KOPT-K1 (cell line): ENCODE results near the gene TNIK.

Experiments used
- H3K27ac ChIP-seq: fragments of 200-600 bp; sonication (generic); 2 replicates; pipeline ENCODE4 v1.5.1; 2016; ENCODE audit warnings: antibody characterized with exemption, mild to moderate bottlenecking, low read depth, low read length; ENCODE audit not compliant: poor library complexity, severe bottlenecking
- H3K36me3 ChIP-seq: fragments of 200-600 bp; sonication (generic); 2 replicates; pipeline ENCODE4 v1.5.1; 2017; ENCODE audit warnings: antibody characterized with exemption, mild to moderate bottlenecking, low read length, moderate library complexity; ENCODE audit not compliant: insufficient read depth
- H3K9me3 ChIP-seq: fragments of 200-600 bp; sonication (generic); 2 replicates; pipeline ENCODE4 v1.5.1; 2017; ENCODE audit warnings: antibody characterized with exemption, low read length, mild to moderate bottlenecking; ENCODE audit not compliant: insufficient read depth, poor library complexity, severe bottlenecking

Gene TNIK

DNA sequence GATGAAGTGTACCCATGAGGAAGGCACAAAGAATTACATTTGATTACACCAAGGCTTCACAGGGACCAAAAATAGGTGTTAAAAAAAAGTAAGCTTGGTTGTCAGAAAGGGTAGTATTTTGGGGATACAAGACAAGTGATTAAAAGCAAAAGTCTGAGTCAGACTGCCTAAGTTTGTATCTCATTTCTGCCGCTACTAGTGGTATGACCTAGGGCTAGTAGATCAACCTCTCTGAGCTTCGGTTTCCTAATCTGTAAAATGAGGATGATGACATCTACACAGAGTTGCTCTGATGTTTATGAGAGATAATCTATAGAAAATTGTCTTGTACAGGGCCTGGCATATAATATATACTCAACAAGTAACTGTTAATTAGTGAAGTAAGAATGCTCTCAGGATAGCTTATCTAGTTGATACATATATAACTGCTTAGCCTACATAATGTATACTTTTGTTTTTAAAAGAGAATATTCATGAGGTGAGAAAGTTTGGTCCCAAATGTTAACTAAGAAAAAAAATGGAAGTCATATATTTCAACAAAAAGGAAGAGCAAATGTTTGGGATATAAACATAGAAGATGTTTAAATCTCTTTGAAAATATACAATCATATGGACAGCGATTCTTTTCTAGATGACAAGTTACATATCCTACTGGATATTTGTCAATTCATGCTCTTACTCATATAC is 270.7 kb downstream of the TNIK start:
- no peak overlapping the region for H3K27ac ChIP-seq
- no peaks in the 10 kb centered on the region for H3K9me3 ChIP-seq
- H3K36me3 ChIP-seq: no peaks in the 10 kb centered on the region

DNA sequence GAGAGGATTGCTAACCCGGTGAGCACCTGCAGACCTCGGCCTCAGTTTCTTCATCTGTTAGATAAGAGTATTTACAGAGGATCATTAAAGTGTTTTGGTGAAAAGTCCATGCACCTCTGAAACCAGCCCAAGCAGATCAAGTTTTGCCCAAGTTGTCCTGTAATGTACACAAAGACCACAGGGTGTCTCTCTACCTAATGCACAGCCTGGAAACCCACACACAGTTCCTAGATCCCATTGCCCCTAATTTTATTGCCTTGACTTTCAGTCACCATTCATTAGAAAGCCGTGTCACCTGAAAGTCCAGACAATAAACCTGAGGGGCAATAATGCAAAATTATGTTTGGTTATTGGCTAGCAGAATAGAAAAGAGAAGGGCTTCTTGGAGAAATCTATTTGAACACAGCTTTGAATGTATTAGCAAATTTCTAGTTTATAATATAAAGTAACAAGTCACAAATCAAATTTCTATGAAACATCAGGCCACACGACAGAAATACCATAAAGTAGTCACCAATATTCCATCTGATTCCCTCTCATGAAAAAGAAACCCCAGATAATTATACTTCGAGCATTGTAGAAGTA is 272.4 kb downstream of the TNIK start:
- Histone ChIP-seq H3K9me3 (no peaks in the 10 kb centered on the region), H3K36me3 (no peaks in the 10 kb centered on the region), H3K27ac (no peak overlapping the region)

DNA sequence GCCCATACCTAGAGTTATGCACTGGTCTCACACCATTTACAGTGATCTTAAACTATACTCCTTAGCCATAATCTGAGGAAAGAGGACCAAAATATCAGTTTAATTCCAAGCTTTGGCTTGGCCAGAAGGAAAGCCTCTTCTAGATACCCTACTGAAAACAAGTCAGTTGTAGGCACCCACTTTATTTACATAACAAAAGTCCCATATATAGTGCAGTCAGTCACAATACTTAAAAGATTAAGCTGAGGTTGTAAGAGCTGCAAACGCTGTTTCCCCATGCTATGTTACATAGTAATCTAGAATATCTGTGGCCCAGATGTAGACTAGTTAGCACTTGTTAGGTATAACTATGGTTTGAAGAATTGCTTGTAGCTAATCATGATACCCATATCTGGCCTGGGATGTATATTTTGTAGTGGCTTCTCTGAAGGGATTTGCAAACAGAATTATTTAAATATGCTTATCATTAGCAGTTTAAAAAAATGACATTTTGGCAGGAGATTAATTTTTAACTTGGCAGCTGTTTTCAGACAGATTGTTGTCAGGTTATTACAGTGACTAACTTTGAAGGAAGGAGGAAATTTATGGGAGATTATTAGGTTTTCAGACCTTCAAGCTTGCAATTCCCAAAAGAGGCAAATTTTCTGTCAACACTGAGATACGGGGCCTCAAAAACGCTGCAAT is 273.2 kb downstream of the TNIK start:
- H3K27ac ChIP-seq: no peak overlapping the region
- H3K9me3 ChIP-seq: no peaks in the 10 kb centered on the region
- no peaks in the 10 kb centered on the region for H3K36me3 ChIP-seq

DNA sequence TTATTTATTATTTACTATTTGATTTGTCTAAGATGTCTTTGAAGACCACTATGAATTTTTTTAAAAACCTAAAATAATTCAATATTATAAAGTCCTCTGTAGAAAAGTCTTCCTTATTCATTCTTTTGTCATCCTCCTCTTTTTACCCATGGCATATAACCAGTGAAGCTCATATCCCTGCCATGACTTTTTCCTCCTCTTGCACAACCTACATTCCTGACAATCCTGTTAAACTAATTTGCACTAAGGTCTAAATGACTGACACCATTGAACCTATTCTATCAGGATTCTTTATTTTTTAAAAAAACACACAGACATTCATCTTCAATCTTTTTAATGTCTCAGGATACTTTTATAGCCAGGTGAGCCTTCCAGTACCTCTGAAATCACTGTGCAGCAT is 273.8 kb downstream of the TNIK start:
- Histone ChIP-seq H3K9me3 (no peaks in the 10 kb centered on the region), H3K36me3 (no peaks in the 10 kb centered on the region)

GRCh38 chr3:171185959-171186358 is 274.2 kb downstream of the TNIK start:
- Histone ChIP-seq H3K27ac (no peak overlapping the region), H3K36me3 (no peaks in the 10 kb centered on the region), H3K9me3 (no peaks in the 10 kb centered on the region)

More for the DNA sequence above, 273.8 kb downstream of the TNIK start:
- H3K27ac ChIP-seq: no peak overlapping the region

- Histone ChIP-seq H3K27ac (no peak overlapping the region), H3K36me3 (no peaks in the 10 kb centered on the region), H3K9me3 (no peaks in the 10 kb centered on the region)
Observed at GRCh38 chr3:171184372-171184771, 275.8 kb downstream of the TNIK start.

DNA sequence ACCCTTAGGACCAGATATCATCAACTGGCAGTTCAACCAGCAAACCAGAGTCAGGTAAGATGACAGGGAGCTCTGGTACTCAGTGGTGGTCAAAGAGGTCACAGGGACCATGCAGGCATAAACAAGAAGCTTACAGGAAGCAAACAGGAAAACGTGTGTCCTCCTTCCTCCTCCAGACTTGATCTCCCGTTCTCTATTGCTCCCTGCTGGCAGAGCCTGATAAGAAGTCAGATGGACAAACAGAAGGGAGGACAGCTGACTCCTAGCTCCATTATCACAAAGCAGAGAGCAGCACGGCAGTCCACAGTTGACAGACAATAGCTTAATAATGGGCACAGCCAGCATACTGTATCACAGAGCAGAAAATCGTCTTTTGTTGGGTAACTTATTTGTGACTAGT is 277.2 kb downstream of the TNIK start:
- no peaks in the 10 kb centered on the region for H3K36me3 ChIP-seq
- H3K27ac ChIP-seq: no peak overlapping the region
- H3K9me3 ChIP-seq: no peaks in the 10 kb centered on the region

DNA sequence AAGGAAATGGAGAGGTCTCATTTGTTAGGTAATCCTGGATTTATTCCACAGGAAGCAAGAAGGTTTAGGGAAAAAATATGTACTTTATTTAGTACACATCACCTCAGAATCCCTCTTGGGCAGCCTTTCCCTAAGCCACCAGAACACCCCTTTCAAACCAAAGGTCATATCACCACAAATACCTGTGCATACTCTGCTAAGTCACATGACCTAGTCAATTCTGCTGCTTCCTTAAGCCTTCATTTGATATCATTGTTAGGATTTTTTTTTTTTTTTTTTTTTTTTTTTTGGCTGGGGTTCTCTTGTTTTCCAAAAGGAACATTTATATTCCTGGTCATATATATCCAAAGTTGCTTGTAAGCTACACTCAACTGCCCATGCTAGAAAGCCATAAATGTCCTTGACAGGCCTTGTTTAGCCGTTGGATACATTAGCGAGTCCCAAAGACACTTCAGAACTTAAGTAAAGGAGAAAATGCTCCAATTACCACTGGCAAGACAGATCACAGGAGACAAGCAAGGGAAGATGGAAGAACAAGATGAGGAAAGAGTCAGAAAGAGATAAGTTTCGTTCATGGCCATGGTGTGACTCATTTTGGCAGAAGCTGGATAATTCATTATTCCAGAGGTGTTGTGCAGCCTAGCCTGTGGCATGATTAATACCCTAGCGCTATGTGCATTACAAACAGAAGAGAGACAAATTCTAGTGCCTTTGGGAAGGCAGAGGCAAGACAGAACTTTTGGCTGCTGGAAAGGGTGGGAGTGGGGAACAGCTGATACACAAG is 278.1 kb downstream of the TNIK start:
- Histone ChIP-seq H3K9me3 (no peaks in the 10 kb centered on the region), H3K27ac (no peak overlapping the region), H3K36me3 (no peaks in the 10 kb centered on the region)

GRCh38 chr3:171178714-171179113 is 281.5 kb downstream of the TNIK start:
- Histone ChIP-seq H3K9me3 (no peaks in the 10 kb centered on the region), H3K36me3 (no peaks in the 10 kb centered on the region), H3K27ac (no peak overlapping the region)

DNA sequence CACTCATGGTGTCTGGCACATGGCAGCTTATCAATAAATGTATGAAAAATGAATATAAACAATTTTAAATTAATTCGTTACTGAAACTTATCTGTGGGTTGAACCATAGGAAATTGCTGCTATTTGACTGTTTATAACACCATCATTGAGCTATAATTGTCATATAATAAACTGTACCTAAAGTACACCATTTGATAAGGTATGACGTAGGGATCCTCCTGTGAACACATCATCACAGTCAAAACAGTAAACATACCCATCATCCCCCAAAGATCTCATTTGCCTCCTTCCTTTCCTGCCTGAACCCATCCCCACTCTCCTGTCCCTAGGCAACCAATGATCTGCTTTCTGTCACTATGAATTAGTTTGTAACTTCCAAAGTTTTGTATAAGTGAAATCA is 282.7 kb downstream of the TNIK start:
- no peaks in the 10 kb centered on the region for H3K9me3 ChIP-seq
- H3K36me3 ChIP-seq: no peaks in the 10 kb centered on the region
- H3K27ac ChIP-seq: no peak overlapping the region

DNA sequence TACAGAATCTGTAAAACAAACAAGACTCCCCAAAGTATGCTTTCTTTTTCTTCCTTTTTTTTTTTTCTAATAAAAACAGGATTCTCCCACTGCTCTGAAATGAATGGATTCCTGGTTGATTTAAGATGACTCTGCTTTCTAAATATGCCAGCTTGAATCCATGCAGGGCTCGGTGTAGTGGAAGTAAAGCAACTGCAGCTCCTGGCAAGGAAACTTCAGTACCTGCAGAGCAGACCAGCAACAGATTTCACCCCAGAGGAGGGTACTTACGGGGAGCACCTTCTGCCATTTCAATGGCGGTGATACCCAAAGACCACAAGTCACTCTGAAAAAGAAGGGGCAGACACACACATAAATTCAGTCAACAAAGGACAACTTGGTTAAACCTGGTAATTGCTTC is 283.1 kb downstream of the TNIK start:
- Histone ChIP-seq H3K36me3 (no peaks in the 10 kb centered on the region), H3K9me3 (no peaks in the 10 kb centered on the region), H3K27ac (no peak overlapping the region)

- Histone ChIP-seq H3K9me3 (no peaks in the 10 kb centered on the region), H3K27ac (no peak overlapping the region), H3K36me3 (no peaks in the 10 kb centered on the region)
Observed at GRCh38 chr3:171176244-171176933, 283.8 kb downstream of the TNIK start.

- no peaks in the 10 kb centered on the region for H3K9me3 ChIP-seq
- no peak overlapping the region for H3K27ac ChIP-seq
- no peaks in the 10 kb centered on the region for H3K36me3 ChIP-seq
Observed at GRCh38 chr3:171175741-171176234, 284.4 kb downstream of the TNIK start.

DNA sequence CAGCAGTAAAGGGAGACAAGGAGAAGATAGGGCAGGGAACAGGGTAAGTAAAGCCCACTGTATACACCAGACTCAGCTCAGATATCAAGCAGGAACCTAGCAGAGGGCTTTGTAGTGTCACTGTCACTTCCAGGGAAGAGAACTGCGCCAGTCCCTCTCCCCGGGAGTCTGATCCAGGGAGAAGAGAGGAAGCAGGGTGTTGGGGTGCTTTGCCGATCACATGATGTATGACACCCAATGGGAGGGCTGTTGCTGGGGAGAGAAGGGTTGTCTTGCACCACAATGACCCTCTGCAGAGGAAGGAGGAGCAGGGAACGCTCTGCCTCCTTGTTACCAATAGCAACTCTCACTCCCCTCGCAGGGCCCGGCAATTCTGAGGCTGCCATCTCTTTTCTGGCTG is 286.5 kb downstream of the TNIK start:
- Histone ChIP-seq H3K27ac (no peak overlapping the region), H3K9me3 (no peaks in the 10 kb centered on the region), H3K36me3 (no peaks in the 10 kb centered on the region)

DNA sequence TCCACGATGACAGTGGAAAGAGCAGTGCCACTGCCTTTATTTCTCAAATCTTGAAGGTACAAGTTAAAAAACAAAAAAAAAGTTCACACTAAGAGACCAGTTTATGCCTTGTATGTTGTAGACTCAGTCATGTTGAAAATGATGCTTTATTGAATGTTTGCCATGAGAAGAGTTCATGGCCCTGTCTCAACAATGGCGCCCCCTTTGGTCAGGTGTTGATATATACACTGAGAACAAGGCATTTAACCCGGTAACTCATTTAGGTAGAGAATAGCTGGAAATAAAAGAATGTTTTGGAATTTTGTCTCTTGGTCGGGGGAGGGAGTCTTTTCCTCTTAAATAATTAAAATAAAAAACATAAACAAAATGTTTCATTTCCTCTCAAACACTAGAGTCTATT is 288.1 kb downstream of the TNIK start:
- Histone ChIP-seq H3K36me3 (no peaks in the 10 kb centered on the region), H3K27ac (no peak overlapping the region), H3K9me3 (no peaks in the 10 kb centered on the region)
